Colonic mucosa (tissue), 4 donors: ENCODE data around the gene PRKAR1B. TPM values are rescaled to one million over a fixed set of nuclear protein-coding genes. Genes with fewer than 3 reads are reported as not detected.

Source experiments
- DNase-seq: peaks from one replicate; pipeline ENCODE4 v3.0.0-alpha.2; 2020
- H3K27ac ChIP-seq: fragments of 200-600 bp; one replicate; pipeline ENCODE4 v1.8.0; 2021
- H3K27me3 ChIP-seq: fragments of 200-600 bp; one replicate; pipeline ENCODE4 v1.8.0; 2021
- H3K36me3 ChIP-seq: fragments of 200-600 bp; one replicate; pipeline ENCODE4 v1.8.0; 2021
- H3K4me1 ChIP-seq: fragments of 200-600 bp; one replicate; pipeline ENCODE4 v1.8.0; 2021; ENCODE audit warnings: mild to moderate bottlenecking
- H3K4me3 ChIP-seq: fragments of 200-600 bp; one replicate; pipeline ENCODE4 v1.8.0; 2021
- H3K9ac ChIP-seq, 2 donors: one replicate each; pipeline ENCODE4 v1.7.0; 2013; ENCODE audit warnings: control low read depth in 2 of 2, low read depth in 2 of 2, low read length in 2 of 2
- H3K9me3 ChIP-seq: fragments of 200-600 bp; one replicate; pipeline ENCODE4 v1.8.0; 2021
- CTCF ChIP-seq: fragments of 200-600 bp; IDR thresholded peaks from one replicate; pipeline ENCODE4 v1.8.0; 2022; ENCODE audit warnings: antibody characterized with exemption, mild to moderate bottlenecking
- intact Hi-C: fragments of 100-400 bp; cut with DNase I; formaldehyde crosslinking; loops from one replicate; pipeline ENCODE4 v1.14.1; 2022
- total RNA-seq, 2 donors: library from RNA; stranded (reverse); fragmentation: NEBNext Ultra II Directional in 1 of 2; extraction: Animal tissue kit (Norgen Biotek cat#: 25700) in 1 of 2; gene quantifications; one replicate each; pipeline ENCODE4 v1.2.1, GENCODE V29; 2021
- donor health status: healthy.
- donor health status: DM: no; HTN: no; CAD: no.
- donor health status: DM: no; HTN: no; CAD: no.

The PRKAR1B gene
- total RNA-seq, 2 donors from 2014 or later: 19.2 to 32.8 TPM

- DNase-seq: no peak
Measured at GRCh38 chr7:691361-692045, 35.6 kb downstream of the PRKAR1B start.

GRCh38 chr7:690478-691360, 36.4 kb downstream of the PRKAR1B start:
- TF ChIP-seq CTCF: no peak
- no peak for DNase-seq
- Histone ChIP-seq H3K36me3 (no peaks in the 10 kb centered on the region), H3K27me3 (no peaks in the 10 kb centered on the region), H3K27ac (no peak overlapping the region), H3K9me3 (no peaks in the 10 kb centered on the region), H3K4me3 (no peak overlapping the region), H3K4me1 (no peaks in the 10 kb centered on the region), H3K9ac (no peak overlapping the region)
- intact Hi-C loops: no loop called here

More at GRCh38 chr7:691361-692045, 35.6 kb downstream of the PRKAR1B start:
- Histone ChIP-seq H3K9me3 (no peaks in the 10 kb centered on the region), H3K4me1 (no peaks in the 10 kb centered on the region), H3K27ac (no peak overlapping the region), H3K9ac (no peak overlapping the region), H3K27me3 (no peaks in the 10 kb centered on the region), H3K4me3 (no peak overlapping the region), H3K36me3 (no peaks in the 10 kb centered on the region)
- intact Hi-C loops: no loop called here
- no peak for TF ChIP-seq CTCF

- Histone ChIP-seq H3K36me3 (no peaks in the 10 kb centered on the region), H3K9ac (no peak overlapping the region), H3K9me3 (no peaks in the 10 kb centered on the region), H3K27me3 (no peaks in the 10 kb centered on the region), H3K27ac (no peak overlapping the region), H3K4me3 (no peak overlapping the region), H3K4me1 (no peaks in the 10 kb centered on the region)
- no peak for DNase-seq
- intact Hi-C loops: no loop called here
- TF ChIP-seq CTCF: no peak
Measured at GRCh38 chr7:685540-685939, 41.5 kb downstream of the PRKAR1B start.

- H3K9ac ChIP-seq: no peak overlapping the region
- no peaks in the 10 kb centered on the region for H3K27me3 ChIP-seq
- no peak overlapping the region for H3K4me3 ChIP-seq
- H3K4me1 ChIP-seq: no peaks in the 10 kb centered on the region
- intact Hi-C loops: no loop called here
- no peak for DNase-seq
- H3K9me3 ChIP-seq: no peaks in the 10 kb centered on the region
- no peak overlapping the region for H3K27ac ChIP-seq
- H3K36me3 ChIP-seq: no peaks in the 10 kb centered on the region
- TF ChIP-seq CTCF: no peak
Measured at GRCh38 chr7:684416-684815, 42.7 kb downstream of the PRKAR1B start.

- no peak overlapping the region for H3K9ac ChIP-seq
- H3K36me3 ChIP-seq: no peaks in the 10 kb centered on the region
- no peak overlapping the region for H3K27ac ChIP-seq
- H3K27me3 ChIP-seq: no peaks in the 10 kb centered on the region
- no peak for DNase-seq
- TF ChIP-seq CTCF: no peak
- H3K9me3 ChIP-seq: no peaks in the 10 kb centered on the region
- H3K4me1 ChIP-seq: no peaks in the 10 kb centered on the region
- no peak overlapping the region for H3K4me3 ChIP-seq
- intact Hi-C loops: no loop called here
Measured at GRCh38 chr7:683526-684205, 43.4 kb downstream of the PRKAR1B start.
